Endothelial cell (in vitro differentiated cells): ENCODE measurements around the gene GSG1L. TPM values are rescaled to one million over a fixed set of nuclear protein-coding genes. Genes with fewer than 3 reads are reported as not detected.

Source experiments
- DNase-seq: peaks from one replicate; pipeline ENCODE4 v3.0.0; 2021; ENCODE audit warnings: low spot score
- H3K27ac Mint-ChIP-seq: one replicate; pipeline ENCODE4 v1.8.0; 2021; ENCODE audit warnings: mixed read lengths, inconsistent platforms; ENCODE audit not compliant: unreplicated experiment
- H3K27me3 Mint-ChIP-seq: one replicate; pipeline ENCODE4 v1.8.0; 2021; ENCODE audit warnings: mild to moderate bottlenecking, moderate library complexity, mixed read lengths, inconsistent platforms; ENCODE audit not compliant: unreplicated experiment
- H3K36me3 Mint-ChIP-seq: one replicate; pipeline ENCODE4 v1.8.0; 2021; ENCODE audit warnings: mild to moderate bottlenecking, low read depth, mixed read lengths, inconsistent platforms; ENCODE audit not compliant: unreplicated experiment
- H3K4me1 Mint-ChIP-seq: one replicate; pipeline ENCODE4 v1.8.0; 2021; ENCODE audit warnings: mild to moderate bottlenecking, mixed read lengths, inconsistent platforms; ENCODE audit not compliant: unreplicated experiment
- H3K4me3 Mint-ChIP-seq: one replicate; pipeline ENCODE4 v1.8.0; 2021; ENCODE audit warnings: mild to moderate bottlenecking, mixed read lengths, inconsistent platforms; ENCODE audit not compliant: unreplicated experiment
- H3K9me3 Mint-ChIP-seq: one replicate; pipeline ENCODE4 v1.8.0; 2021; ENCODE audit warnings: mixed read lengths, inconsistent platforms; ENCODE audit not compliant: unreplicated experiment
- total RNA-seq: library from RNA; stranded (reverse); fragmentation: NEBNext Ultra II Directional; extraction: Animal tissue kit (Norgen Biotek cat#: 25700); gene quantifications from one replicate; pipeline ENCODE4 v1.2.1, GENCODE V29; 2021; ENCODE audit not compliant: unreplicated experiment
- TF ChIP-seq, protein P1 (sequence below): fragments of 200-600 bp; sonication (generic); IDR thresholded peaks from one replicate; pipeline ENCODE4 v1.5.0; 2021; ENCODE audit warnings: antibody characterized with exemption; ENCODE audit not compliant: unreplicated experiment

GSG1L gene
- total RNA-seq, 1 donor from 2014 or later, result 0.38 TPM

DNA sequence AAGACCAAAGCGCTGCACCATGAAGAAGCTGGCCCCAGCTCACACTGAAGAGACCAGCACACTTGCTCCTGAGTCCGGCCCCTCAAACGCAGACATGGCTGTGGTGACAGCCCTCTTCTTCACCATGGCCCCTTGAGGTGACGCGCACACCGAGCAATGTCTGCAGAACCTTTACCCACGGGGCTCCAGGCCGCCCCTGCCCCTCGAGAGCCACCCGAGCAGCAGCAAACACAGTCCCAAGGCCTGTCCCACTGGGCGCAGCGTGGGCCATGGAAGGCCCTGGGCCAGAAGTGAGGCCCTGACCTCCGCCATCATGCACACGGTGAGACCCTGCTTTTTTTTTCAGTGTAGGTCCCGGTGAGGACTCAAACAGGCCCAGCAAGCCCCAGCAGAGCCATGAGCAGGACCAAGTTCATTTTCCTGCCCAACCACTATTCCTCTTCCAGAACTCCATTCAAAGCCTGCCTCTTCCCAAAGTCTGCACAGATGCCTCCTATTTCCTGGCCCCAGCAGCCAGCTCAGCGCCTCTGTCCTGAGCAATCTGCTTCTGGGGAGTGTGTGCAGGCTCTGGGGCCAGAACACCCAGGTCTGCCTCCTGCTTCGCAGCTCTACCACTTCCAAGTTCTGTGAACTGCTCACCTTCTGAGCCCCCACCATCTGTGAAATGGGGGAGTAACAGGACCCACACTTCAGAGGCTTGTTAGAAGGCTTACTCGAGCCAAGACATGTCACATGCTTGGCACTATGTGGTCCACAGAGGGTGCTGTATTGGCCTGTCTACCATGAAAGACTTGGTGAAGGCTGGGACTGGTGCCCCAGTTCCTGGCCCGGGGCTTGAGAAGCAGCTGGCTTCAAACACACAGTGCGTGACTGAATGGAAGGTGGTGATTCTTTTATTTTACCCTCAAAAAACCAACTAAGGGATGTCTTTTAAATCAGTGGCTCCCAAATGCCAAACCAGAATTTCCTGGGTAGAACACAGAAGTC is 35.7 kb upstream of the GSG1L start:
- no peaks in the 10 kb centered on the region for H3K9me3 Mint-ChIP-seq
- H3K4me1 Mint-ChIP-seq, result peaks cover 5% of the 10 kb centered on the region
- no peak overlapping the region for H3K27ac Mint-ChIP-seq
- no peak for DNase-seq
- H3K4me3 Mint-ChIP-seq, result no peak overlapping the region
- TF ChIP-seq, protein P1, sequence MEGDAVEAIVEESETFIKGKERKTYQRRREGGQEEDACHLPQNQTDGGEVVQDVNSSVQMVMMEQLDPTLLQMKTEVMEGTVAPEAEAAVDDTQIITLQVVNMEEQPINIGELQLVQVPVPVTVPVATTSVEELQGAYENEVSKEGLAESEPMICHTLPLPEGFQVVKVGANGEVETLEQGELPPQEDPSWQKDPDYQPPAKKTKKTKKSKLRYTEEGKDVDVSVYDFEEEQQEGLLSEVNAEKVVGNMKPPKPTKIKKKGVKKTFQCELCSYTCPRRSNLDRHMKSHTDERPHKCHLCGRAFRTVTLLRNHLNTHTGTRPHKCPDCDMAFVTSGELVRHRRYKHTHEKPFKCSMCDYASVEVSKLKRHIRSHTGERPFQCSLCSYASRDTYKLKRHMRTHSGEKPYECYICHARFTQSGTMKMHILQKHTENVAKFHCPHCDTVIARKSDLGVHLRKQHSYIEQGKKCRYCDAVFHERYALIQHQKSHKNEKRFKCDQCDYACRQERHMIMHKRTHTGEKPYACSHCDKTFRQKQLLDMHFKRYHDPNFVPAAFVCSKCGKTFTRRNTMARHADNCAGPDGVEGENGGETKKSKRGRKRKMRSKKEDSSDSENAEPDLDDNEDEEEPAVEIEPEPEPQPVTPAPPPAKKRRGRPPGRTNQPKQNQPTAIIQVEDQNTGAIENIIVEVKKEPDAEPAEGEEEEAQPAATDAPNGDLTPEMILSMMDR, result no peak
- H3K27me3 Mint-ChIP-seq, result peaks cover 15% of the 10 kb centered on the region
- peaks cover 44% of the 10 kb centered on the region for H3K36me3 Mint-ChIP-seq

DNA sequence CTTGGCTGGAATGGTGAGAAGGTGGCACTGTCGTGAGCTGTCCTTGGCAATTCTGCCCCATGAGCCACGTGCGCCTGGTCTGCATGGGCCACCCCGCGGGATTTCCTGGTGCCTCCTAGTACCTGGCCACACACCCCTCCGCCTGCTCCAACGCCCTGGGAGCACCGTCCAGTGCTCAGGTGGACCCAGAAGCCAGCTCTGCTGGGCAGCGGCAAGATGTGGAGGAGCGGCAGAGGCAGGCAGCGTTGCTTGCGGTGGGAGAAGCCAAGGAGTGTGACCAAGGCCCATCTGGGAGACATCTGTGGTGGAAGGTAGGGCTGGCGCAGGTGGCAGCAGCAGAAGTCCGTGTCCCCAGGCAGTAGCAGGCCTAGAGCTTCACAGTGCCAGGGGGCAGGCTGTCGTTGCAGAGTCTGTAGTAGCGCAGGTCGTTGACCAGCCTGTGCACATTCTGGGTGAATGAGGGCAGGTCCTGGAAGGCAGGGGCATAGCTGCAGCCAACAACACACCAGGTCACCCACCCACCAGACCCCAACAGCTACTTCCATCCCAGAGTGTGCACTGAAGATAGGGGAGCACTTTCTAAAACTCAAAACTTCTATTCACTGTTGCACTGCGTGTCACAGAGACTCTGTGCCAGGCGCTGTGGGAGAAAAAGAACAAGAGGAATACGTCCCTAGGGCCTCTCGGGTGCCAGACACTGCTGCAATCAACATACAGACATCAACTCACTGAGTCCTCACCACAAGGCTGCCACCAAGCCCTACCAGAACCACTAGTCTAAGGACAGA is 34.9 kb upstream of the GSG1L start:
- Mint-ChIP-seq H3K9me3 (no peaks in the 10 kb centered on the region), H3K4me3 (peak overlapping the region; percentile 57), H3K36me3 (peaks cover 39% of the 10 kb centered on the region), H3K27ac (no peak overlapping the region), H3K4me1 (peaks cover 5% of the 10 kb centered on the region), H3K27me3 (peaks cover 15% of the 10 kb centered on the region)
- TF ChIP-seq, protein P1, result no peak
- no peak for DNase-seq

DNA sequence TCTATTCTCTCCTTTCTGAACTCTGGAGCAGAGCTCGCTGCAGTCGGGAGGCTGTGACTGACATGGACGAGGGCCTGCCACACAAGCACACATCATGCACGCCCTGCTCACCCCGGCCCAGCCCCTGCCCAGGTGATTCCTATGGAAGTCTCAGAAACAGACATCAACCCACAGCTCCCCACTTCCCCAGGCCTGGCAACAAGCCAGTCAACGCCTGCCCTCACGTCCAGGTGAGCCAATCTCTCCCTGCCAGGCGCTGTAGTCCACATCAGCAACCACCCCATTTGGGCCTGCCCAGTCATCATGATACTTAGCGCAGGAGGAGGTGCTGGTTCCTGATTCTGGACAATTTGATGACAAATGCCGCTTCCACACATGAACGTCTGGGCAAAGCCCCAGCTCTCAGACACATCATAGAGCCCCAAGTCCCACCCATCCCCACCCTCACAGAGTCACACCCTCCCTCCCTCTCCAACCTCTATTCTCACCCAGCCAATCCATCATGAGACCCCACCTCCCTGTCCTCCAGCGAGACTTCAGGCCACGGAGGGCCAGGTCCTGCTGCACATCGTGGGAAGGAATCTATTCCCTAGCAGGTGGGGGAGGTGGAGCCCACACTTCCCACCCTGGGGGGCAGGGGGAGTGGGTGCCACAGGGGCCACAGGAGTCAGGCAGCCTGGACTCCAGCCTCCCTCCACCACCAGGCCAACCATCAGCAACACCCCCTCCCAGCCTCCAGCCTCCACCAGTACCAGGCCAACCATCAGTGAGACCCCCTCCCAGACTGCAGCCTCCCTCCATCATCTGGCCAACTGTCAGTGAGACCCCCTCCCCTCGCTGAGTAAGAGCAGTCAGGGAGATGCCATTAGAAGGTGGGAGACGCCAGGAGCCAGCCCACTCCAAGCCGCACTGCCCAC is 33.7 kb upstream of the GSG1L start:
- DNase-seq, result no peak
- H3K4me3 Mint-ChIP-seq, result no peak overlapping the region
- peaks cover 33% of the 10 kb centered on the region for H3K36me3 Mint-ChIP-seq
- H3K9me3 Mint-ChIP-seq, result no peaks in the 10 kb centered on the region
- H3K4me1 Mint-ChIP-seq, result peaks cover 5% of the 10 kb centered on the region
- H3K27ac Mint-ChIP-seq, result no peak overlapping the region
- TF ChIP-seq, protein P1, result no peak
- peaks cover 15% of the 10 kb centered on the region for H3K27me3 Mint-ChIP-seq

DNA sequence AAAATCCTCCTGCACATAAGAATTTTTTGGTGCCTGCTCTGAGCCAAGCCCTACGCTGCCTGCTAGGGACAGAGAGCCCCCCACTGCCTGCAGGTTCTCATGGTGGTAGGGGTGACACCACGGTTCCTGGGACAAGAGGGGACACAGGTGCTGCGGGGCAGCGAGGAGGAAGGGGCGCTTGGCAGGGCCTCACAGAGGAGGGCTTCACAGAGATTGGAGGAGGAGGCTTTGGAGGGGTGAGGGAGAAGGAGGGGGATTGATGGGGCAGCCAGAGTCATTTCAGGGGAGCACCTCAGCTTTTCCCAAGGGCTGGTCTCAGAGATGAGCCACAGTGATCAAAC is 29.8 kb upstream of the GSG1L start:
- peaks cover 14% of the 10 kb centered on the region for H3K36me3 Mint-ChIP-seq
- no peak overlapping the region for H3K27ac Mint-ChIP-seq
- H3K4me1 Mint-ChIP-seq, result no peaks in the 10 kb centered on the region
- no peaks in the 10 kb centered on the region for H3K9me3 Mint-ChIP-seq
- DNase-seq, result no peak
- TF ChIP-seq, protein P1, result no peak
- peaks cover 7% of the 10 kb centered on the region for H3K27me3 Mint-ChIP-seq
- H3K4me3 Mint-ChIP-seq, result no peak overlapping the region
